Sigmoid colon (tissue), 7 donors: ENCODE measurements around the gene TULP3. TPM values are rescaled to one million over a fixed set of nuclear protein-coding genes. Genes with fewer than 3 reads are reported as not detected.

ENCODE experiments used
- DNase-seq: peaks from one replicate; pipeline ENCODE4 v3.0.0-alpha.2; 2019
- H3K27ac ChIP-seq, 4 donors: fragments of 200-600 bp; sonication (generic); one replicate each; pipeline ENCODE4 v1.5.1; 2016 to 2019; ENCODE audit warnings: mild to moderate bottlenecking in 1 of 4
- H3K27me3 ChIP-seq, 3 donors: fragments of 200-600 bp; sonication (generic); one replicate each; pipeline ENCODE4 v1.5.1; 2019; ENCODE audit warnings: mild to moderate bottlenecking in 1 of 3
- H3K36me3 ChIP-seq, 4 donors: fragments of 200-600 bp; sonication (generic); one replicate each; pipeline ENCODE4 v1.5.1; 2016 to 2019
- H3K4me1 ChIP-seq, 4 donors: fragments of 200-600 bp; sonication (generic); one replicate each; pipeline ENCODE4 v1.5.1; 2017 to 2019
- H3K4me3 ChIP-seq, 4 donors: fragments of 200-600 bp; sonication (generic); one replicate each; pipeline ENCODE4 v1.5.1; 2017 to 2019; ENCODE audit warnings: mild to moderate bottlenecking in 2 of 4, moderate library complexity in 1 of 4
- H3K9me3 ChIP-seq, 4 donors: fragments of 200-600 bp in 3 of 4; sonication (generic) in 3 of 4; one replicate each; pipeline versions ENCODE4 v1.5.1 to v1.6.1; 2013 to 2019
- CTCF ChIP-seq, 4 experiments: fragments of 450-650 bp in 3 of 4; fragments of 200-600 bp in 1 of 4; IDR thresholded peaks; one replicate each; pipeline ENCODE4 v1.5.1; 2016 to 2019; ENCODE audit warnings: antibody characterized with exemption in 4 of 4, mild to moderate bottlenecking in 3 of 4, moderate library complexity in 2 of 4
- EP300 ChIP-seq, 4 donors: sonication (generic); formaldehyde crosslinking; IDR thresholded peaks; one replicate each; pipeline ENCODE4 v1.6.1; 2017; ENCODE audit warnings: antibody characterized with exemption in 4 of 4
- POLR2A ChIP-seq, 2 donors: fragments of 450-650 bp; IDR thresholded peaks; one replicate each; pipeline ENCODE4 v1.6.1; 2016; ENCODE audit warnings: antibody characterized with exemption in 2 of 2, mild to moderate bottlenecking in 2 of 2, moderate library complexity in 2 of 2
- POLR2AphosphoS5 ChIP-seq, 4 donors: sonication (generic); formaldehyde crosslinking; IDR thresholded peaks; one replicate each; pipeline ENCODE4 v1.6.1; 2017; ENCODE audit warnings: antibody characterized with exemption in 4 of 4
- WGBS, 2 donors: extraction: QIAGEN DNeasy Blood & Tissue Kit; methylation state at CpG; one replicate each; pipeline ENCODE4 v1.1.7; 2013; 5-methylcytosine and 5-hydroxymethylcytosine counted together
- intact Hi-C: fragments of 100-400 bp; cut with DNase I; formaldehyde crosslinking; loops from one replicate; pipeline ENCODE4 v1.15.1; 2023
- polyA plus RNA-seq, 3 donors: library from polyadenylated mRNA; stranded (reverse); fragments of 200-250 nt; gene quantifications; one replicate each; pipeline ENCODE4 v1.2.3, GENCODE V29; 2013
- total RNA-seq, 4 donors: library from RNA; depleted of rRNA; stranded (reverse); fragments of >200 nt; gene quantifications; one replicate each; pipeline ENCODE4 v1.1.0, GENCODE V29; 2016
- donor health status: healthy with polysubstance abuse.
- donor health status: Bipolar disorder and iron deficiency.
- donor health status: healthy.

The TULP3 gene
- total RNA-seq (10 to 100 TPM; 17.8 to 32.1 (median 24.8) TPM), polyA plus RNA-seq (1 to 10 TPM; 3.0 to 9.6 (median 7.8) TPM)

- TF ChIP-seq EP300 (IDR thresholded peaks at IDR 0.05): no peak
- TF ChIP-seq CTCF (IDR thresholded peaks at IDR 0.05): no peak
- peak; percentile 95 to 99 (median 98) for TF ChIP-seq POLR2AphosphoS5 (IDR thresholded peaks at IDR 0.05)
- TF ChIP-seq POLR2A (IDR thresholded peaks at IDR 0.05): peak; percentile 82 to 88
- peak within 1 kb of the TSS; percentile 87 to 100 (median 94) for H3K27ac ChIP-seq
- no peaks in the 10 kb centered on the region for H3K27me3 ChIP-seq
- peak within 1 kb of the TSS; percentile 60 to 96 (median 66) for H3K4me3 ChIP-seq
- intact Hi-C loops: loop anchor here (5.0 kb wide), 1 partner anchor 78 kb away; the partner anchor contains the start of gene ITFG2
- 0 to 1% methylated on average over 83 of the region's 83 CpGs for WGBS, 2 donors
- no peaks in the 10 kb centered on the region for H3K36me3 ChIP-seq
- H3K4me1 ChIP-seq: peaks cover 0 to 44% (median 40%) of the 10 kb centered on the region in 4 donors
- peak; percentile 100 for DNase-seq
- H3K9me3 ChIP-seq: no peaks in the 10 kb centered on the region
Measured at GRCh38 chr12:2890388-2891239, at the start of gene TULP3. TULP3 (plus strand) TSS chr12:2890891; CDS start chr12:2890948, 57 bp downstream.

- Histone ChIP-seq H3K9me3 (no peaks in the 10 kb centered on the region), H3K4me3 (no peak overlapping the region), H3K27ac (peak overlapping the region in 1 of 4 donors; percentile 5), H3K36me3 (peaks cover 0 to 11% (median 4%) of the 10 kb centered on the region in 4 donors), H3K27me3 (peaks cover 0 to 9% (median 0%) of the 10 kb centered on the region in 3 donors), H3K4me1 (peaks cover 0 to 4% (median 0%) of the 10 kb centered on the region in 4 donors)
- no peak for DNase-seq
- TF ChIP-seq EP300 (IDR thresholded peaks at IDR 0.05) (no peak), POLR2A (IDR thresholded peaks at IDR 0.05) (no peak), POLR2AphosphoS5 (IDR thresholded peaks at IDR 0.05) (no peak), CTCF (IDR thresholded peaks at IDR 0.05) (no peak)
- WGBS, 2 donors: 74 to 75% methylated on average over 9 of the region's 9 CpGs
- intact Hi-C loops: no loop called here
Measured at GRCh38 chr12:2841056-2841650, 49.5 kb upstream of the TULP3 start.

GRCh38 chr12:2842948-2843347, 47.7 kb upstream of the TULP3 start:
- TF ChIP-seq POLR2A (IDR thresholded peaks at IDR 0.05): no peak
- TF ChIP-seq POLR2AphosphoS5 (IDR thresholded peaks at IDR 0.05): no peak
- no peak for TF ChIP-seq CTCF (IDR thresholded peaks at IDR 0.05)
- TF ChIP-seq EP300 (IDR thresholded peaks at IDR 0.05): no peak
- no peak overlapping the region for H3K4me3 ChIP-seq
- DNase-seq: no peak

GRCh38 chr12:2844786-2845185, 45.9 kb upstream of the TULP3 start:
- peak overlapping the region in 1 of 4 donors; percentile 33 for H3K27ac ChIP-seq
- peaks cover 0 to 7% (median 2%) of the 10 kb centered on the region in 4 donors for H3K36me3 ChIP-seq
- H3K4me3 ChIP-seq: no peak overlapping the region
- 84 to 88% methylated on average over 9 of the region's 9 CpGs for WGBS, 2 donors
- DNase-seq: no peak
- H3K27me3 ChIP-seq: no peaks in the 10 kb centered on the region
- no peaks in the 10 kb centered on the region for H3K9me3 ChIP-seq
- TF ChIP-seq POLR2AphosphoS5 (IDR thresholded peaks at IDR 0.05) (no peak), CTCF (IDR thresholded peaks at IDR 0.05) (no peak), POLR2A (IDR thresholded peaks at IDR 0.05) (no peak), EP300 (IDR thresholded peaks at IDR 0.05) (no peak)
- intact Hi-C loops: no loop called here
- peaks cover 0 to 4% (median 0%) of the 10 kb centered on the region in 4 donors for H3K4me1 ChIP-seq

More at GRCh38 chr12:2842948-2843347, 47.7 kb upstream of the TULP3 start:
- Histone ChIP-seq H3K4me1 (peaks cover 0 to 4% (median 0%) of the 10 kb centered on the region in 4 donors), H3K9me3 (no peaks in the 10 kb centered on the region), H3K27ac (peak overlapping the region; percentile 11 to 43 (median 18)), H3K27me3 (no peaks in the 10 kb centered on the region), H3K36me3 (peaks cover 0 to 11% (median 4%) of the 10 kb centered on the region in 4 donors)
- 82 to 88% methylated on average over 5 of the region's 5 CpGs for WGBS, 2 donors
- intact Hi-C loops: no loop called here
